Stimulated activated naive CD8-positive, alpha-beta T cell treated with anti-CD3 and anti-CD28 coated beads, Interleukin-15, Interleukin-2, amounts not matched to agents 100 ng/mL and 50 ng/mL, for 24 hours (primary cell): ENCODE data around the gene SSUH2.

Experiments
- H3K27ac Mint-ChIP-seq: one replicate; pipeline ENCODE4 v1.8.0; 2021; ENCODE audit warnings: mild to moderate bottlenecking, mixed read lengths
- H3K27me3 Mint-ChIP-seq: one replicate; pipeline ENCODE4 v1.8.0; 2021; ENCODE audit warnings: mixed read lengths
- H3K36me3 Mint-ChIP-seq: one replicate; pipeline ENCODE4 v1.8.0; 2021; ENCODE audit warnings: low read depth, mixed read lengths
- H3K4me1 Mint-ChIP-seq: one replicate; pipeline ENCODE4 v1.8.0; 2021; ENCODE audit warnings: low read depth, mixed read lengths
- H3K4me3 Mint-ChIP-seq: one replicate; pipeline ENCODE4 v1.8.0; 2021; ENCODE audit warnings: mild to moderate bottlenecking, mixed read lengths
- H3K9me3 Mint-ChIP-seq: one replicate; pipeline ENCODE4 v1.8.0; 2021; ENCODE audit warnings: mixed read lengths

Gene SSUH2

DNA sequence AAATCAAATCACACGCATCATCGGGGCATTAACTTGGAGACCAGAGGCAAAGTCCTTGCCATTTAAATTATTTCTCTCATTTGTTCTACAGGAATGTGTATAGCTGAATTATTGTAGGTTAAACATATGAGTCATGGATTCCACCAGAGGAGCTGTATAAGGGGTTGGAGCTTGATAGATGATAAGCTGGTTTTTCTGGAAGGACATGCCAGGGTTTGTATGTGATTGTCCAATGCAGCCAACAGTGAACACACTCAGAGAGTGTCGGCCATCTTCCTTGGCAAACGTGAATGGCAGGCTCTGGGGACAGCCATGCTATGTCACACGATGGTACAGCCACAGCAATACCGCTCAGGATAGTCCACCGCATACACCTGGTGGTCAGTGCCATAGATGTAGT, 25.1 kb downstream of the SSUH2 start:
- Mint-ChIP-seq H3K27ac (no peak overlapping the region), H3K9me3 (no peaks in the 10 kb centered on the region), H3K4me1 (no peaks in the 10 kb centered on the region), H3K4me3 (no peak overlapping the region), H3K27me3 (peaks cover 4% of the 10 kb centered on the region), H3K36me3 (no peaks in the 10 kb centered on the region)

DNA sequence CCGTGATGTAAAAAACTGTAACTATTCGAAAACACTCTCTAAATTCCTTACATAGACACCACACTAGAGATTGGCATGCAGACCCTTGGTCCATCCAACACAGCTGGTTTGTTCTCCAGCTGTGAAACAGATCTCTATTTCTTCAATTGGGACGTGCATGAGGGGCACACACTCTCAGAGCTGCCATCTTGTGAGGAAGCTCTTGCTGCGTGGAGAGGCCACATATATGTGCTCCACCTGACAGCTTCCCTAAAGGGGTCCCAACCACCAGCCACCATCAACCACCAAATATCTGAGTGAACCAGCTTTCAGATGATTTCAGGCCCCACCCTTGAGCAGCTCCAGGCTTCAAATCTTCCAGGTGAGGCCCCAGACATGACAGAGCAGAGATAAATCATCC, 25.6 kb downstream of the SSUH2 start:
- no peak overlapping the region for H3K27ac Mint-ChIP-seq
- no peaks in the 10 kb centered on the region for H3K36me3 Mint-ChIP-seq

GRCh38 chr3:8617921-8618320, 26.7 kb downstream of the SSUH2 start:
- H3K4me3 Mint-ChIP-seq = no peak overlapping the region
- H3K27ac Mint-ChIP-seq = no peak overlapping the region
- H3K27me3 Mint-ChIP-seq = peaks cover 1% of the 10 kb centered on the region
- no peaks in the 10 kb centered on the region for H3K9me3 Mint-ChIP-seq
- H3K4me1 Mint-ChIP-seq = no peaks in the 10 kb centered on the region
- H3K36me3 Mint-ChIP-seq = no peaks in the 10 kb centered on the region

More for the DNA sequence above, 25.6 kb downstream of the SSUH2 start:
- H3K27me3 Mint-ChIP-seq = peaks cover 4% of the 10 kb centered on the region
- no peaks in the 10 kb centered on the region for H3K4me1 Mint-ChIP-seq
- H3K4me3 Mint-ChIP-seq = no peak overlapping the region
- H3K9me3 Mint-ChIP-seq = no peaks in the 10 kb centered on the region

GRCh38 chr3:8610951-8611350, 33.6 kb downstream of the SSUH2 start:
- Mint-ChIP-seq H3K36me3 (no peaks in the 10 kb centered on the region), H3K4me3 (no peak overlapping the region), H3K27me3 (no peaks in the 10 kb centered on the region), H3K9me3 (no peaks in the 10 kb centered on the region), H3K4me1 (no peaks in the 10 kb centered on the region), H3K27ac (no peak overlapping the region)

GRCh38 chr3:8608791-8609467, 35.7 kb downstream of the SSUH2 start:
- no peaks in the 10 kb centered on the region for H3K4me1 Mint-ChIP-seq
- H3K4me3 Mint-ChIP-seq = no peak overlapping the region

GRCh38 chr3:8608041-8608790, 36.4 kb downstream of the SSUH2 start:
- H3K27ac Mint-ChIP-seq = no peak overlapping the region
- no peaks in the 10 kb centered on the region for H3K4me1 Mint-ChIP-seq
- H3K9me3 Mint-ChIP-seq = no peaks in the 10 kb centered on the region
- no peaks in the 10 kb centered on the region for H3K36me3 Mint-ChIP-seq
- no peak overlapping the region for H3K4me3 Mint-ChIP-seq
- H3K27me3 Mint-ChIP-seq = no peaks in the 10 kb centered on the region

More at GRCh38 chr3:8608791-8609467, 35.7 kb downstream of the SSUH2 start:
- Mint-ChIP-seq H3K27ac (no peak overlapping the region), H3K9me3 (no peaks in the 10 kb centered on the region), H3K36me3 (no peaks in the 10 kb centered on the region), H3K27me3 (no peaks in the 10 kb centered on the region)

DNA sequence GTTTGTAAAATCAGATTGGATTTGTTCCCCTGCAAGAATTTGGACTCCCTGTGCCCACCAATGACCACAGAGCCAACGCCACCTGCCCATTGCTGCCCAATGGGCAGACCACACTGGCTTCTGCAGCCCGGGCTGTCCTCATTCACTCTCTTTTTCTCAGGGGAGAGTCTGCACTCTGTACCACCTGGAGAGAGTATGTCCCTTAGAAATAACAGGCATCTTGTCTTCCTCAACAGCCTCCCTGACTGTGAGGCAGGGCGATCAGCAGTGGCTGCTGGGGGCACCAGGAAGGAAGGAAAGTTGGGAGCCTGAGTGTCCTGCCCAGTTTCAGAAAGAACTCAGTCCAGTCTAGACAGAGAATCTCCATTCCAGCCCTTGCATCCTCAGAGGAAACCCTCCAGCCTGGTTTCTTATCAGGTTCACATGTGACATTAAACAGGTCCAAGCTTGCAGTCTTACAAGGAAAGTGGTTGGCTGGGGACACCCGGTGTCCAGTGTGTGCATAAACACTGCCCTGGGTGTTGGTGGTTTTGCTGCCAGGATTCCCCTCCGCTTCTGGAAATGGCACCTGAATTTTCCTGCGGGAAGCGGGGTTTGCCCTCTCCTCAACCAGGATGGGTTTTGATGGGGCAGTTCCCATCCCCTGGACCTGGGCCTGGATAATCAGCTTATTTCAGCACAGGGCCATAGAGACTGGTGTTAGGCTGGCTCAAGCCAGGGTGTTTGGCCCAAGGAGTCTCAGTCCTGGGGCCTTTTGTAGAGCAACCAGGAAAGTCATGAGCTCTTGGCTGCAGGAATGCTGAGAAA, 37.2 kb downstream of the SSUH2 start:
- Mint-ChIP-seq H3K27ac (no peak overlapping the region), H3K27me3 (no peaks in the 10 kb centered on the region), H3K4me3 (no peak overlapping the region), H3K36me3 (no peaks in the 10 kb centered on the region), H3K4me1 (no peaks in the 10 kb centered on the region), H3K9me3 (no peaks in the 10 kb centered on the region)

DNA sequence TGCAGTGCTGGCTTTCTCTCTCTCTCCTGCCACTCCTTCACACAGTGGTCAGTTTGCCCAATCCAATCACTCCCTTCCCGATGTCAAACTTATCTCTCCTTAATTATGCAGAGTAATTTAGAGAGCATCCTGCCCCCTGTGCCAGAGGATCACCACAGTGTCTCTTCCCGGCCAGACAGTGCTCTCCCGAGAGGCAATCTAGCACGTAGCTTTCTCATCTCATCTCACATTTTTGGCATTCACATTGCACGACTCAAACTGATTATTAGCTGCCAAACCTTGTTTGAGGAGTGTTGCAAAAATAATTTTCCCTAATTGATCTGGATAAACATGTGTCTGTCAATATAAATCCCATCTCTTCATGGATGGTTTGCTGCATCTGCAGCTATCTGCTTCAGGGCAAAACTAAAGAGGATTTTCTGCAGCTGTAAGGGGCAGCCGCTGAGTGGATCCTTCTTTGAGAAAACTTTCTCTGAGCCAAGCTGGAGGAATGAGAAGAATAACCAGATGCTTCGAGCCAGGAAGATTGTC, 37.8 kb downstream of the SSUH2 start:
- Mint-ChIP-seq H3K27me3 (no peaks in the 10 kb centered on the region), H3K9me3 (no peaks in the 10 kb centered on the region), H3K4me3 (no peak overlapping the region), H3K27ac (no peak overlapping the region), H3K36me3 (no peaks in the 10 kb centered on the region), H3K4me1 (no peaks in the 10 kb centered on the region)

DNA sequence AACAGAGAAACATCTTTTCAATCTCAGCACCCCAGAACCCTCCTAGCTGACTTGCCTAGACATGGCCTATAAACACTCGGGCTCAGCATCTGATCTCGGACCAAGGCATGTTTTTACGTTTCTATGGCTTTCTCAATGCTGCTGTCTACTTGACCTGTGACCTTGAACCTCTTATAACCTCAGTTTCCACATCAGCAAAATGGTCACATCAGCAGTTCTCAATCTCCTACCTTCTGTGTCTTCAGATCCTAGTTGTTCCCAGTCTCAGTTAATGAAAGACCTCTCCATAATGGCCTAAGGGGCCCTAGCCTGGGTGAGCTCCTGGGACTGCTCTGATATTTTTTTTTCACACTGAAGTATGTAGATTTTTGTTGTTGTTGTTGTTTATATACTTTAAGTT, 39.6 kb downstream of the SSUH2 start:
- no peaks in the 10 kb centered on the region for H3K4me1 Mint-ChIP-seq
- H3K9me3 Mint-ChIP-seq = no peaks in the 10 kb centered on the region
- no peak overlapping the region for H3K27ac Mint-ChIP-seq
- no peak overlapping the region for H3K4me3 Mint-ChIP-seq
- no peaks in the 10 kb centered on the region for H3K27me3 Mint-ChIP-seq
- no peaks in the 10 kb centered on the region for H3K36me3 Mint-ChIP-seq

DNA sequence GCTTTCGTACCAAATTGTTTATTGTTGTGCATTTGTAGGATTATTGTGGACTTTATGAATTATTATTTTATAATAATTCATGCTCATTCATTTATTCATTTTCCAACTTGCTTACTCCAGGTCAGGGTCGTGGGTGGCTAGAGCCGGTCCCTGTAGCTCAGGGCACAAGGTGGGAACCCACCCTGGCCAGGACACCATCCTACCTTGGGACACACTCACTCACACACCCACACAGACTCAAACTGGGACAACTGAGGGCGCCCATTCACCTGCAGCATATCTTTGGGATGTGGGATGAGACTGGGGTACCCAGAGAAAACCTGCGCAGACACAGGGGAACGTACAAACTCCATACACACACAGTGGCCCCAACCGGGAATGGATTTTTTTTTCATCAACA, 40.6 kb downstream of the SSUH2 start:
- no peaks in the 10 kb centered on the region for H3K27me3 Mint-ChIP-seq
- no peak overlapping the region for H3K27ac Mint-ChIP-seq
- H3K4me1 Mint-ChIP-seq = no peaks in the 10 kb centered on the region
- no peaks in the 10 kb centered on the region for H3K36me3 Mint-ChIP-seq
- no peak overlapping the region for H3K4me3 Mint-ChIP-seq
- H3K9me3 Mint-ChIP-seq = no peaks in the 10 kb centered on the region

GRCh38 chr3:8603115-8603710, 41.4 kb downstream of the SSUH2 start:
- Mint-ChIP-seq H3K27me3 (no peaks in the 10 kb centered on the region), H3K27ac (no peak overlapping the region), H3K9me3 (no peaks in the 10 kb centered on the region), H3K4me3 (no peak overlapping the region), H3K36me3 (no peaks in the 10 kb centered on the region), H3K4me1 (no peaks in the 10 kb centered on the region)

- H3K27ac Mint-ChIP-seq = no peak overlapping the region
- no peaks in the 10 kb centered on the region for H3K36me3 Mint-ChIP-seq
- H3K9me3 Mint-ChIP-seq = no peaks in the 10 kb centered on the region
- no peak overlapping the region for H3K4me3 Mint-ChIP-seq
- no peaks in the 10 kb centered on the region for H3K4me1 Mint-ChIP-seq
- no peaks in the 10 kb centered on the region for H3K27me3 Mint-ChIP-seq
Observed at GRCh38 chr3:8600457-8600856, 44.1 kb downstream of the SSUH2 start.

DNA sequence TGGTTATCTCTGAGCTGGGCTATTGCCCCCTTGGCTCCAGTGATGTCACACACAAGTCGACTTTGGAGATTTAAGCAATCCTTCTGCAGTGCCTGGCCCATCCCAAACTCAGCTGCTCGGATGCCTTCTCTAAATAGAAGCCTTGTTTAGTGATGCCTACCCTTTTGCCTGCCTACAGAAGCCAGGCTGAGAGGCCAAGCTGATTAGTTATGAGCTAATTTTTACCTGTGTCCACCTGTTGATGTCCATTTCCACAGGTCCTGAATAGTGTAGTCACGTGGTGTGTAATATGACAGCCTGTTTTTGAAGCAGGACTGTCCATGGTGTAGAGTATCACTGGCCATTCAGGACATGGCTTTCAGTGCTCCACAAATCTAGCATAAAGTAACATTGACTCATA, 45.5 kb downstream of the SSUH2 start:
- H3K36me3 Mint-ChIP-seq = no peaks in the 10 kb centered on the region
- H3K4me3 Mint-ChIP-seq = no peak overlapping the region
- H3K27ac Mint-ChIP-seq = no peak overlapping the region
- H3K9me3 Mint-ChIP-seq = no peaks in the 10 kb centered on the region
- no peaks in the 10 kb centered on the region for H3K4me1 Mint-ChIP-seq
- H3K27me3 Mint-ChIP-seq = no peaks in the 10 kb centered on the region

DNA sequence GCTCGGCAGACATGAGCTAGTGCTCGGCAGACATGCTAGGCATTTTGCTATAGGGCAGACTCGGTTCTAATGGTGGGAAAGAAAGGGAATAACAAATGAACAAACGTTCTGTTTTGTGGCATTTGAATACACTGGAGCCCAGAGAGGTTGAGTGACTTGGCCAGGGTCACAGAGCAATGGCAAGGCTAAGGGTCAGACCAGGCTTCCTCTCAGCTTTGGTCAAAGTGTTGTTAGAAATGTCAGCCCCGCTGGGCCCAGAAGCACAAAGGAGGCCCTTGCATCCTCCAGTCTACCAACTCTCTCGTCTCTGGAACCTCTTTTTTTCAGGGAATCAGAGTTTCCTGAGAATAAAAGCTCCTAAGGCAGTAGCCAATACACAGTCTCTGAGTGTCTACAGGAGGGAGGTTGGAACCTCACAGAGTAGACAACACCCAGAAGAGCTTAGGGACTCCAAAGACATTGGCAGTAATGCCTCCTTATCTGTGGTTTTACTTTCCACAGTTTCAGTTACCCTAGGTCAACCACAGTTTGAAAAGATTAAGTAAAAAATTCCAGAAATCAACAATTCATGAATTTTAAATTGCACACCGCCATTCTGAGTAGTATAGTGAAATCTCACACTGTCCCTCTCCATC, 47.3 kb downstream of the SSUH2 start:
- no peaks in the 10 kb centered on the region for H3K36me3 Mint-ChIP-seq
- no peak overlapping the region for H3K27ac Mint-ChIP-seq
- H3K4me3 Mint-ChIP-seq = no peak overlapping the region
- no peaks in the 10 kb centered on the region for H3K4me1 Mint-ChIP-seq
- H3K27me3 Mint-ChIP-seq = no peaks in the 10 kb centered on the region
- no peaks in the 10 kb centered on the region for H3K9me3 Mint-ChIP-seq
